ACHN (cell line): ENCODE results near the gene PPP2R3B.

ENCODE experiments used
- DNase-seq: peaks from one replicate; pipeline ENCODE4 v3.0.0-alpha.2; 2015
- in situ Hi-C: cut with HindIII; loops from 2 replicates; pipeline ENCODE4 v1.10.0; 2017; ENCODE audit warnings: low sequenced_read_pairs, low pct_ligation_motif_present, low pct_unique_long_range_greater_than_20kb

Gene PPP2R3B

DNA sequence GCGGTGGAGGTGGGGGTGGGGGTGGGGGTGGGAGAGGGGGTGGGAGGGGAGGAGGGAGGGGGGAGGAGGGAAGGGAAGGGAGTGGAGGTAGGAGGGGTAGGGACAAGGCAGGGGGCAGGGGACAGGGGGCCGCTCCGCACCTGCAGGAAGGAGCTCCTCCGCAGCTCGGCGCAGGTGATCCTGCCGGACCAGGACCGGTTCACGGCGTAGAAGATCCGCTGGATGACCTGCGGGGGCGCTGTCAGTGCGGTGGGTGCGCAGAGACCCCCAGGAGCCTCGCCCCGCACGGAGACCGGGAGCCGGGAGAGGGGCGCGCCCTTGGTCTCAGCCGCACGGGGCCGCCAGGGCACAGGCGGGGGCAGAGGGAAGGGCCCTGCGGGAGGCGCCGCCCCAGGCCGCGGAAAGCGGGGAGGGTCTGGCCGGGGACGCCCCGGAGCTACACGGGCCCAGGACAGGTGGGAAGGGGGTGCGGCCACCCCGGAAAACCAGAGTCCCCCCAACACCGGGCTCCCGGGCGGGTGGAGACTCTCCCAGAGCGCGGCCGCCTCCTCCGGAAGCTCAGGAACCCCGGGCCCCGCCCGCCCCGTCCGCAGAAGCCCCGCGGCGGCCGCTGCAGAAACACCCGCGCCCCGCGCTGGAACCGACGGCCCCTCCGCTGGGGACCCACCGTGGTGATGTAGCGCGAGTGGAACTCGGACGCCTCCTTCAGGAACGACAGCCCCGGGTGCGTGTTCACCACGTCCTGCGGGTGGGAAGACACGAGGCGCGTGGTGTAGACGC, 40.5 kb downstream of the PPP2R3B start:
- in situ Hi-C loops, result no loop called here
- DNase-seq, result no peak

DNA sequence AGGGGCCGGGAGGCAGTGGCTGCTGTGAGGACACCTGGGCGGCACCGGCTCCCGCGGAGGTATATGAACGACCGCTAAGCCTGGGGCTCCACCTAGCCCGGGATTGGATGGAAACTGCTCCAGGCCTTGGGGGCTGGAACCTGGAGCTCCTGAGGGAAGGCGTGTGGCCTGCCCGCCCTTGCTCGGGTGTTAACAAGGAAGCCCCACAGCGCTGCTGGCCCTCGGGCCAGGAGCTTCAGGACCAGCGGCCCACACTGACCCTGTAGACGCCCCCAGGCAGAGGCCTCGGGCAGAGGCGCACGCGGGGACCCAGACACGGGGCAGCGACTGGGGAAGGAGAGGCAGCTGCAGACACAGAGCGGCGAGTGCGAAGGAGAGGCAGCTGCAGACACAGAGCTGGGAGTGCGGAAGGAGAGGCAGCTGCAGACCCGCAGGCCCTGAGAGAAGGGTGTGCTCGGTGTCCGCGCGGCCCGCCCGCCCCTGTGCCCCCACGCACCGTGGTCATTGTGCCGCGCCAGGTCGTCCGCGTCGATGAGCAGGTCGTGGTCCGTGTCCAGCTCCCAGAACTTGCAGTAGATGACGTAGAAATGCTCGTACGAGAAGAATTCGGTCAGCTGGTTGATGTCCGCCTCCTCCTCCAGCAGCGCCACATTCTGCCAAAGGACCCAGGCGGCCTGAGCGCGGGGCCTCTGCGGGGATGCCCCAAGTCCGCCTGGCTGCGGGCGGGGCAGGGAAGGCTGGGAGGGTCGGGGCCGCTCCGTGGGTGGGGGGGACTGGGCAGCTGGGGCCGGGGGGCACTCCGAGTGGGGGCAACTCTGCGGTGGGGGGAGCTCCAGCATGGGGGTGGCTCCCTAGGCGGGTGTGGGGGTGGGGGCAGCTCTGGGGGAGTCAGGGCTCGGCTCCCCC, 41.4 kb downstream of the PPP2R3B start:
- in situ Hi-C loops, result no loop called here
- DNase-seq, result no peak

DNA sequence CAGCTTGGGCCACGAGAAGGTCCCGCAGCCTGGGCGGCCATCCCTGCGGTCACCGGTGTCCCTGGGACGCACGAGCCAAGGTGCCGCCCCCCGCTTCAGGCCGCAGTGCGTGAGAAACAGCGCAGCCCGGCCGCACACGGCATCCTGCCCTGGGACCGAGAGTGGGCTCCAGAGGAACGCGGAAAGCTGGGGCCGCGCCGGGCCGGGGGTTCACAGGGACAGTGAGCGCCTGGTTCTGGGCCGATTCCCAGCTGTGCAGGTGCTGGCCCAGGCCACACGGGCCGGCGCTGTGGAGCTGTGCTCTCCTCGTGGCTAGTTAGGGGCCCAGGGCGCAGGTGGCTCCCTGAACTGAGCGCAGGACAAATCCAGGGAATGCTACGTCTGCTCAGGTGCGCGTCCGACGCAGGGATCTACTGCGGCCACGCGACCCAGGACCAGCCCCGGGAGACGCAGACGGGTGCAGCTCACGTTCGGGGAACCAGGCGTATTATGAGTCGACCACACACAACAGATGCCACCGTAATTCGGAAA, 42.3 kb downstream of the PPP2R3B start:
- in situ Hi-C loops, result no loop called here
- DNase-seq, result no peak

DNA sequence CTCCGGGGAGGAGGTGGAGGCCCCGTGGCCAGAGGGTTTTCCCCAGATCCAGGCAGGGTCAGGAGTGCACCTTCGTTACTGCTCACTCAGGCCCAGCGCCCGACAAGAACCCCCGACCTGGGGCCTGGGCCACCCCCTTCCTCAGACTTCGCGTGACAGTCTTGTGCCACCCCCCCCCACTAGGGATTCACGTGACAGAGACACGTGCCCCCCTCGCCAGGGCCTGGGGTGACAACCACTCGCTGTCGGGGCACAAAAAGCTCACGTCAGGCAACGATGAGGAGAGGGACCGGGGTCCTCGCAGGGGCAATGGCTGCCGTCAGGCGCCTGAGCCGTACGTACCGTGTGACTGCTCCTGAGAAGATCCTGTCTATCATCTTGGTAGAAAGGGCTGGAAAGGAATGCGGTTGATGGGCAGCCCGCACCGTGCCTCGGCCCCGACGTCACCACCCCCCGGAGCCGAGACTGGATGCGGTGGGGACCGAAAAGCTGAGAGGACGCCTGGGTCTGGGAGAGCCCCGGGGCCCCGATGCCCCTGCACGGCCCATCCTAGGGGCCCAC, 45.1 kb downstream of the PPP2R3B start:
- no peak for DNase-seq
- in situ Hi-C loops, result no loop called here

DNA sequence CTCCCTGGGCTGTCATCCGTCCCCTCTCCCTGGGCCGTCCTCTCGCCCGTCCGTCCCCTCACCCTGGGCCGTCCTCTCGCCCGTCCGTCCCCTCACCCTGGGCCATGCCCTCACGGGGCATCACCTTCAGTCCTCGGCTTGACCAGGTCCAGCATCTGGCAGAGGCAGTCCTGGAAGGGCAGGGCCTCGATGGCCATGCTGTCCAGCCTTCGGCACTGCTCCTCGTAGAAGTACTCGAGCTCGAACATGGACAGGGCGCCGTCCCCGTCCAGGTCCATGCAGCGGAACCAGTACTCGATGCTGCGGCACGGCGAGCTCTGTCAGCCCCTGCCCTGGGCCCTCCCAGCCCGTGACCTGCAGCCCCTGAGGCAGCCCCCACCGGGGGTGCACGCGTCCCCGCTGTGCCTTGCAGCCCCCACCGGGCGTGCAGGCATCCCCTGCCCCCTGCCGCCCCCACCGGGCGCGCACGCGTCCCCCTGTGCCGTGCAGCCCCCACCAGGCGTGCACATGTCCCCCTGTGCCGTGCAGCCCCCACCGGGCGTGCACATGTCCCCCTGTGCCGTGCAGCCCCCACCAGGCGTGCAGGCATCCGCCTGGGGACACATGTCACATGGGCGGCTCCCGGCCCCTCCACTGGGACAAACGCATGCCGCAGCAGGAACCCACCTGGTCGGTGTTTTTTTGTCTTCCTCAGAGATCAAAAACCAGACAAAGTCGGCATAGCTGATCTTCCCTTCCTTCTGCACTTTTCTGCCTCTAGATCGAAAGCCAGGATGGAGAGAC, 45.9 kb downstream of the PPP2R3B start:
- in situ Hi-C loops, result no loop called here

DNA sequence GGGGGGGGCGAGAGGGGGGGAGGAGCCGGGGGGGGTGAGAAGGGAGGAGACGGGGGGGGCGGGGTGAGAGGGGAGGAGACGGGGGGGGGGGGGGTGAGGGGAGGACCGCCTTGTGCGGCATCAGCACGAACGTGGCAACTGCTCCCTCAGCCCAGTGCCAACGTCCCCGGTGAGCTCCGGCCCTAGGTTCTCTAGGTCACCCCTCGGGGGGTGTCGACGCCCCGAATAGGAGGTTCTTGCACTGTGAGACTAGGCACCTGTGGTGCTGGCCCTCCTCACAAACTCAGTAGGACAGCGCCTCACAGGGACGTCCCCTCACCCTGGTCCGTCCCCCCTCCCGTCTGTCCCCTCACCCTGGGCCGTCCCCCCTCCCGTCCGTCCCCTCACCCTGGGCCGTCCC, 46.6 kb downstream of the PPP2R3B start:
- in situ Hi-C loops, result no loop called here
- no peak for DNase-seq

More for the DNA sequence above, 45.9 kb downstream of the PPP2R3B start:
- no peak for DNase-seq

DNA sequence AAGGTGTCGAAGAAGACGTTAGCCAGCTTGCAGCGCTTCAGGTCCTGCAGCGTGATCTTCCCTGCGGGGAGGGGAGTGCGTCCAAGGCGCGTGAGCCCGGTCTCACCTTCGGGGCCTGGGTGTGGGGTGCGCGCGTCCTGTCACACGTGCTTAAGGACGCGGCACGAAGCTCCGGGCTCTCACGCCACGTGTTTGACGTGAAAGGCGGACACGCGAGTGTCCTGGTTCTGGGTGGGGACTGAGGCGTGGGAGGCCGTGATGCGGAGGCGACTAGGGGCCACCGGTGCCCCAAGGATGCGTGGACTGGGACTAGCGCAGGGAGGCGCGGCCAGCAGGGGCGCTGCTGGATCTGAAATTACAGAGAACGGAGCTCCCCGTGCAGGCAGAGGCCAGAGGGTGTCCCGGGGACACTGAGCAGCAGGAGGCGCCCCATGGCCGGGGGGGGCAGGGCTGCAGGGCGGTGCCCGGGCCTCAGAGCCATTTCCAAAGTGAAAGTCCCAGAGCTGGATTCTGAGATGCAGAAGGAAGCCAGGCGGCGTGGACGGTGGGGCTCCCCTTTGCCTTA, 47.8 kb downstream of the PPP2R3B start:
- no peak for DNase-seq
- in situ Hi-C loops, result no loop called here

DNA sequence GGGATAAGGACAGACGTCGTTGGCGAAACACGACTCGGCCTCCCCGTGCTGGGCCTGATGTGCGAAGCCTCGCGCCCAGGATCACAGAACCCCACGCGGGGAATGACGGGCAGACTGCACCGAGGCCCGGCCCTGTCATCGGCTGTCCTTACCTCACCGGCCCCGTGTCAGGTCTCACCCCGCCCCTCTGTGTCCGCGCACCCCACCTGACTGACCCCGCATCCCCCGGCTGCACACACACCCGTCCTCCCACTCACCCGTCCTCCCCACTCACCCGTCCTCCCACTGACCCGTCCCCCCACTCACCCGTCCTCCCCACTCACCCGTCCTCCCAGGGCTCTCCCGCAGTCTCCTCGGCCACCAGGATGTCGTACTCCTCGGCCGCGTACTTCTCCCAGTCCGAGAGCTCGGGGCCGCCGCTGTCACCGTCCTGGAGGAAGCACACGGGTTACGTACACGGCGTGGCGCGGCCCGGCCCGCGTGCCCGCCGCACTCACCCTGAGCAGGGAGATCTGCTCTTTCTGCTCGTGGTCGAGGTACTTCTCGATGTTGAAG, 48.3 kb downstream of the PPP2R3B start:
- in situ Hi-C loops, result no loop called here
- no peak for DNase-seq

DNA sequence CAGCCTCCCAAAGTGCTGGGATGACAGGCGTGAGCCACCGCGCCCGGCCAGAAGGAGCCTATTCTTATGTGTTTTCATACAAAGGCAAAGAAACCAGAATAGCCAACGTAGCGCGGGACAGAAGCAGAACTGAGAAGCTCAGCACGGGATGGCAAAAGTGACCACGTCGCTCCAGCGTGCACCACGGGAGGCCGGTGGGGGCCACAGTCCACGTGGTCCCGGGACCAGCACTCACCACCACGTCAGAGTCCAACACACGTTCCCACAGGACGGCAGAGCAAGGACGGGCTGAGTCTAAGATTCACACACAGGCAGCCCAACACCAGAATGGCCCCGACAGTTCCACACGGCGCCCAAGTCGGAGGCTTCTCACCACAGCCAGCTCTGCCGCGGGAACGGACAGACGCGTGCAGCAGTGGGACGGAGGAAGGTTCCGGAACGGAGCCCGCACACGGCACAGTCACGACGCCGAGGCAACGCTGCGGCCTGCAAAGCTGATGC, 49.3 kb downstream of the PPP2R3B start:
- in situ Hi-C loops, result no loop called here

DNA sequence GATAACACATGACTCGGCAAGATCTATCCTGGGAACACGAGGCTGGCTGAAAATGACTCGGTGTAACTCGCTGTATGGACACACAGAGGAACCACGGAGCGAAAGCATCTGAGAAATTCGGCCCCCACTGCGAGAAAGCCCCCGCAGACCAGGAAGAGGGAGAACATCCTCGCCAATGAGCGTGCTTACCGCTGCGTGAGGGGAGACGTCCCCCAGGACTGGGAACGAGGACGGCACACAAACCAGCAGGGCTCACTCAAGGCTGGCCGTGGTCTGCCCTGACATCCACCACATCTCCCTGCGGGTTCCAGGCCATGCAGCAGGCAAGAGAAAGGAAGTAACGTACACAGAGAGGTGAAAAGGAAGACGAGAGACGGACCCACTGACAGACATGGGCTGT, 50.5 kb downstream of the PPP2R3B start:
- in situ Hi-C loops, result no loop called here
- DNase-seq, result no peak

More for the DNA sequence above, 49.3 kb downstream of the PPP2R3B start:
- no peak for DNase-seq

DNA sequence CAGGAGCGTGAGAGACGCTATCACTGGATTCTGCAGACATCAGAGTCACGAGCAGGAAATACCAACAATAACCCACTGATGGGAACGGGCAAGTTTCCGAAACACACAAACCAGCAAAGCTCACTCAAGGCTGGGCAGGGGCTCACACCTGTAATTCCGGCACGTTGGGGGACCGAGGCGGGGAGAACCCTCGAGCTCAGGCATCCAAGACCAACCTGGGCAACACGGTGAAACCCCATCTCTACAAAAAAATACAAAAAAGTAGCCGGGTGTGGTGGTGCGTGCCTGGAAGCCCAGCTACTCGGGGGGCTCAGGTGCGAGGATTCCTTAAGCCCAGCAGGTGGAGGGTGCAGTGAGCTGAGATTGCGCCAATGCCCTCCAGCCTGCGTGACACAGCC, 51.0 kb downstream of the PPP2R3B start:
- DNase-seq, result no peak
- in situ Hi-C loops, result no loop called here

DNA sequence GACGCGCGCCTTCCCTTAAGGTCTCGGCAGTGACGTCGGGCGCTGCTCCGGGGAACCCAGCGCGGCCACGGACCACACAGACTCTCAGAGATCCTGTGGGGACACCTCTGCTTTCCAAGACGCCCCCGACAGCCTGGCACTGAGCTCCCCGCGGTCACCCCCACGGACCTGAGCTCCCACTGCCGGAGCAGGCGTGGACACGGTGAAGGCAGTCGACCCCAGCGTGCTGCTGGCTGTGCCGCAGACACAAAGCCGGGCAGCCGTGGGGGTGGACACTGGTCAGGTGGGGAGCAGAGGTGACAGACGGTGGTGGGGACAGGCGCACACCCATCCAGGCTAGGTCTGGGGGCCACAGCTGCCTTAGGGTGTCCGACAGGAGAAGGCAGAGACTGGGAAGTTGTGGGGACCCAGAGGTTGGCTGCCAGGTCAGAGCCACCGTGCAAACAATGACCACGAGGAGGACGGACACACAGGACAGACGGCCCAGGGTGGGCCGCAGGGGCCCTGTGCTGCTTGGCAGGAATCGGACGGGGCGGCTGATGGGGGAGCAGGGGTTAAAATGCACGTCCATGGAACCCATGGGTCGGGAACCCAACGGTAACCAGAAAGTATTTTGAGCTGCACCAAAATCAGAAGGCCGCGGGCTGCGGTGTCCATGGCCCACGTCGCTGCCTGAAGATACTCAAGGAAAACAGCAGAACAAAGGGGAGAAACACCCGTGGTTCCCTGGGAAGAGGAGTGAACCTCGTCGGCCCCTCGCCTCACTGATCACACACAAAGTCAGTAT, 51.5 kb downstream of the PPP2R3B start:
- in situ Hi-C loops, result no loop called here
- no peak for DNase-seq

DNA sequence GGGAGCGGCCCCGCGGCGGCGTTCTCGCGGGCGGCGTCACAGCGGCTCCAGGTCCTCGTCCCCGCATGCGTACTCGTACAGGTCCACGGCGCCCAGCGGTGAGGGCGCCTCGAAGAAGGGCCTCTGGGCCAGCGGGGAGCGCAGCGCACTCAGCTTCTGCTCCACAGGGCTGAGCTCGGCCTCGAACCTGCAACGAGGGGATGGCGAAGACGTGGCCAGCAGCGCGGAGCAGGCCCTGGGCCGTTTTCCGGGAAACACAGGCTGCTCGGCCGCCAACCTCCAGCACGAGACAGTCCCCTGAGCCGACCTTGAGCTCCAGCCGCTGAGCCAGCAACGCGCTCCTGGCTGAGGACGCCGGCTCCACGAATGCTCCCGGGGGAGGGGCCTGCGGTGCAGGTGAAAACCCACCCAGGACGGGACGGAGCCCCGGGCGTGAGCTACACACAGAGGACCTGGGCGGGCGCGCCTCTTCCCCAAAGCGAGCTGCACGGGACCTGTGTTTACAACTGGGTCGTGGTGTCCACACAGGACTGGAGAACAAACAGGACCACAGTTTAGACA, 52.3 kb downstream of the PPP2R3B start:
- DNase-seq, result no peak
- in situ Hi-C loops, result no loop called here

DNA sequence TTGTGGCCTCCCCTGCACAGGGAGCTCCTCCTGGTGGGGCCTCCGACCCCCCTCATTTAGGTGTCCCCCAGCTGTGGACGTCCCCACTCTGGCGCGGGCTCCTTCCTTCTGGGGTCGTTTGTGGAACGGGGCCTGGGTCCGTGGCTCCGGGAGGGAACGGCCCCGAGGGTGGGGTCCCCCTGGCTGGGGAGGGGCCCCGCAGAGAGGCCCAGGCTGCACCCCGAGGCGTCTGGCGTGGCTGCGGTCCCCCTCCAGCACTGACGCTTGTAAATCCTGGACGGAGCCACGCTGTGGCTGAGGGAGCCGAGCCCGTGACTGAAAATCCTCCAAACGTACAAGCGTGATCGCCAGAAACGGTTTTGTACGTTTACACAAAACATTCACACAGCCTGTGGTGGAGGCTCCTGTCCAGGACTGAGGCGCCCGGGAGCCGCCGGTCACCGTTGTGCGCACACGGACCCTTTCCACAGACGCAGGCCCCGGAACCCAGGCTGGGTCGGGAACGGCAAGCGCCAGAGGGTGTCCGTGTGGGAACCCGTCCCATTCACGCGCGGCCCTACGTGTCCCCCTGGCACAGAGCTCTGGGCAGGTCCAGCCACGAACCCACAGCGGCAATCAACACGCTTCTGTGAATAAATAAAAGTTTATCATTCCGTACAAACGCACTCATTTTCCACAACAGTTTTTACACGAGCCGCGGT, 52.9 kb downstream of the PPP2R3B start:
- no peak for DNase-seq
- in situ Hi-C loops, result no loop called here

DNA sequence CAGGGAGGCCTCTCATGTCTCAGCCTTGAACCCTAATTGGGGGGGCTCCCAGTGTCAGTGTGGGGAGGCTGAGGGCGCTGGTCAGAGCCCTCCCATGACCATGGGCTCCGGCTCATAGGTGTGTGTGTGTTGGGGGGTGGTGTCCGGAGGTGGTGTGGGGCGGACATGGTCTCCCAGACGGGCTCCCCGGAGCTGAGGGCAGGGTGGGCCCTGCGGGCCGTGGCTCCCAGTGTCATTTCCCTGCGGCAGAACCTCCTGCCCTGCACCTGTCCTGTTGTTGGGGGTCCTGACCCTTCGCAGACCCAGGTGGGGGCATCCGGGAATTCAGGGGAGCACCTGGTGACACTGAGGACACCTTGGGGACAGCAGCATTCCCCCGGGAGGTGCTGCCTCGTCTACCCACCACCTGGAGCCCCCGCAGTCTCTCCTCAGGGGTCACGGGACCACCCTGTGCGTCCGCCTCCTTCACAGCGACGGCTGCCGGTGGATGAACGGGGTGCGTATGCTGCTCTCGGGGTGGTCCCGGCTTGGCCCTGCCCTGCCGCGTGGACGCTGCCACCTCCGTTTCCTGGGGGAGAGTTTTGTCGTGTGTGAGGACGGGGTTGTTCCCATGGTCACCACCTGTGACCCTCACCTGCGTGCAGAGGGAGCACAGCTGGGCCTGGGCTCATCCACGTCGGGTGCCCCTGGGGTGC, 53.6 kb downstream of the PPP2R3B start:
- in situ Hi-C loops, result no loop called here

DNA sequence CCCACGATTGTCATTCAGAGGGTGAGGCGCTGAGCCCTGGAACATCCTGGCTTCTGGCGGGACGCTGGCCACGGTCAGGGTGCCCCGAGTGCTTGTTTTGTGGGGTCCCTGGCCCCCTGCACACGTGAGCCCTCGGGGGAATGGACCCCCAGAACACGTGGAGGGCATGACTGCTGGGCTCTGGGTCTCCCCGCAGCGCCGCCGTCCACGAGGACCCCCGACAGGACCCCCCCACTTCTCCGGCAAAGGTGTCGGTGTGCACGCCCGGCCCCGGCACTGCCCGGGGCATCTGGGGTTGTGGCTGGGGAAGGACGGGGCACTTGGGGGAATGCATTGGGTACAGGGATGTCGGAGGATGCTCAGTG, 54.2 kb downstream of the PPP2R3B start:
- in situ Hi-C loops, result no loop called here
- no peak for DNase-seq

More for the DNA sequence above, 53.6 kb downstream of the PPP2R3B start:
- DNase-seq, result no peak
